Heart left ventricle (tissue), 13 donors: ENCODE measurements around the gene GOLGA6B.

Source experiments
- POLR2A ChIP-seq, 2 donors: fragments of 450-650 bp; IDR thresholded peaks; one replicate each; pipeline ENCODE4 v1.6.1; 2017; ENCODE audit warnings: antibody characterized with exemption in 2 of 2, mild to moderate bottlenecking in 2 of 2, moderate library complexity in 2 of 2
- TF ChIP-seq, protein P1 (sequence below), 12 donors: fragments of 200-600 bp; sonication (generic) in 4 of 12; IDR thresholded peaks; one replicate each; pipeline versions ENCODE4 v1.5.0 to v1.8.0; 2018 to 2022; ENCODE audit warnings: antibody characterized with exemption in 12 of 12, mild to moderate bottlenecking in 5 of 12
- donor health status: ischemic (EF 13 %, LVEDD 7.1; RV severe dilation, severe dysfunction).
- donor health status: DM: no; HTN: yes; CAD: no.
- donor health status: DM: no; HTN: no; CAD: no.
- donor health status: ischemic (EF 25% LVEDD 6.9; RV normal size, moderate dysfunction).
- donor health status: ischemic (EF 25% LVEDD 5.7; RV mildly dilated, moderate dysfunction).
- donor health status: ischemic (EF 35%, LVEDD 5.7; RV mildly dilated, moderate dysfunction).
- donor health status: nonischemic (EF 11% LVEDD 7.7; RV severe dilation, severe dysfunction).
- donor health status: DM: yes; HTN: yes; CAD: no.
- donor health status: PGD.
- donor health status: ischemic (EF 29% LVEDD 5.4; RV normal size, mild dysfunction).
- donor health status: nonischemic (EF 23%, LVEDD 6.1; RV moderate dilation, normal function).

GRCh38 chr15:72700076-72700475 is 45.6 kb downstream of the GOLGA6B start:
- TF ChIP-seq, protein P1, sequence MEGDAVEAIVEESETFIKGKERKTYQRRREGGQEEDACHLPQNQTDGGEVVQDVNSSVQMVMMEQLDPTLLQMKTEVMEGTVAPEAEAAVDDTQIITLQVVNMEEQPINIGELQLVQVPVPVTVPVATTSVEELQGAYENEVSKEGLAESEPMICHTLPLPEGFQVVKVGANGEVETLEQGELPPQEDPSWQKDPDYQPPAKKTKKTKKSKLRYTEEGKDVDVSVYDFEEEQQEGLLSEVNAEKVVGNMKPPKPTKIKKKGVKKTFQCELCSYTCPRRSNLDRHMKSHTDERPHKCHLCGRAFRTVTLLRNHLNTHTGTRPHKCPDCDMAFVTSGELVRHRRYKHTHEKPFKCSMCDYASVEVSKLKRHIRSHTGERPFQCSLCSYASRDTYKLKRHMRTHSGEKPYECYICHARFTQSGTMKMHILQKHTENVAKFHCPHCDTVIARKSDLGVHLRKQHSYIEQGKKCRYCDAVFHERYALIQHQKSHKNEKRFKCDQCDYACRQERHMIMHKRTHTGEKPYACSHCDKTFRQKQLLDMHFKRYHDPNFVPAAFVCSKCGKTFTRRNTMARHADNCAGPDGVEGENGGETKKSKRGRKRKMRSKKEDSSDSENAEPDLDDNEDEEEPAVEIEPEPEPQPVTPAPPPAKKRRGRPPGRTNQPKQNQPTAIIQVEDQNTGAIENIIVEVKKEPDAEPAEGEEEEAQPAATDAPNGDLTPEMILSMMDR (IDR thresholded peaks at IDR 0.05) = no peak
- no peak for TF ChIP-seq POLR2A (IDR thresholded peaks at IDR 0.05)
